Prostate gland (tissue), 2 donors: ENCODE data around the gene MYCBP2. TPM values are rescaled to one million over a fixed set of nuclear protein-coding genes. Genes with fewer than 3 reads are reported as not detected.

Experiments
- DNase-seq: peaks from one replicate; pipeline ENCODE4 v3.0.0-alpha.2; 2019; ENCODE audit warnings: low spot score
- H3K27ac ChIP-seq, 2 donors: fragments of 200-600 bp; sonication (generic); 2 replicates each; pipeline ENCODE4 v1.5.1; 2017 to 2019
- H3K27me3 ChIP-seq: fragments of 200-600 bp; sonication (generic); replicated peaks from 2 replicates; pipeline ENCODE4 v1.5.1; 2019; ENCODE audit not compliant: insufficient read depth
- H3K36me3 ChIP-seq, 2 donors: fragments of 200-600 bp; sonication (generic); 1 replicate in 1 of 2; 2 replicates in 1 of 2; pipeline versions ENCODE4 v1.5.1 to v1.8.1; 2017 to 2019
- H3K4me1 ChIP-seq: fragments of 200-600 bp; sonication (generic); replicated peaks from 2 replicates; pipeline ENCODE4 v1.5.1; 2019
- H3K4me3 ChIP-seq, 2 donors: fragments of 200-600 bp; sonication (generic); 2 replicates each; pipeline ENCODE4 v1.5.1; 2017 to 2019
- H3K9me3 ChIP-seq: fragments of 200-600 bp; sonication (generic); 2 replicates; pipeline ENCODE4 v1.5.1; 2017
- CTCF ChIP-seq, 4 experiments: fragments of 200-600 bp in 2 of 4; fragments of 450-650 bp in 2 of 4; sonication (generic) in 2 of 4; IDR thresholded peaks; 1 replicate in 3 of 4; 2 replicates in 1 of 4; pipeline ENCODE4 v1.5.1; 2016 to 2019; ENCODE audit warnings: antibody characterized with exemption in 4 of 4, mild to moderate bottlenecking in 2 of 4, moderate library complexity in 2 of 4
- POLR2A ChIP-seq: fragments of 450-650 bp; IDR thresholded peaks from one replicate; pipeline ENCODE4 v1.6.1; 2016; ENCODE audit warnings: antibody characterized with exemption, mild to moderate bottlenecking
- POLR2AphosphoS5 ChIP-seq: sonication (generic); formaldehyde crosslinking; IDR thresholded peaks from one replicate; pipeline ENCODE4 v1.6.1; 2017; ENCODE audit warnings: antibody characterized with exemption
- WGBS: methylation state at CpG from one replicate; pipeline ENCODE4 v1.1.5; 2018; 5-methylcytosine and 5-hydroxymethylcytosine counted together
- intact Hi-C: fragments of 100-400 bp; cut with DNase I; formaldehyde crosslinking; loops from one replicate; pipeline ENCODE4 v1.14.2; 2022
- total RNA-seq, 2 donors: library from RNA; depleted of rRNA; stranded (reverse); fragments of >200 nt; gene quantifications; one replicate each; pipeline ENCODE4 v1.1.0, GENCODE V29; 2016

MYCBP2 gene
- total RNA-seq, 2 donors from 2014 or later = 127 to 132 TPM

GRCh38 chr13:77034881-77035280 is 292.0 kb downstream of the MYCBP2 start:
- WGBS = 95% methylated on average over 5 of the region's 5 CpGs
- Histone ChIP-seq H3K9me3 (no peaks in the 10 kb centered on the region), H3K36me3 (no peaks in the 10 kb centered on the region), H3K4me3 (no peak overlapping the region), H3K4me1 (no peaks in the 10 kb centered on the region), H3K27me3 (no peaks in the 10 kb centered on the region), H3K27ac (no peak overlapping the region)
- intact Hi-C loops = no loop called here
- DNase-seq = no peak
- TF ChIP-seq CTCF (IDR thresholded peaks at IDR 0.05) = no peak
- no peak for TF ChIP-seq POLR2AphosphoS5
- no peak for TF ChIP-seq POLR2A

GRCh38 chr13:77033717-77034302 is 293.1 kb downstream of the MYCBP2 start:
- H3K9me3 ChIP-seq = no peaks in the 10 kb centered on the region
- TF ChIP-seq CTCF (IDR thresholded peaks at IDR 0.05) = no peak
- peak; percentile 85 for TF ChIP-seq POLR2AphosphoS5
- TF ChIP-seq POLR2A = no peak
- H3K27ac ChIP-seq = peak overlapping the region in 1 of 2 donors; percentile 32
- intact Hi-C loops = no loop called here
- peak; percentile 27 for DNase-seq
- H3K36me3 ChIP-seq = no peaks in the 10 kb centered on the region
- 76% methylated on average over 4 of the region's 4 CpGs for whole genome bisulfite sequencing
- H3K4me1 ChIP-seq = no peaks in the 10 kb centered on the region
- H3K4me3 ChIP-seq = no peak overlapping the region
- H3K27me3 ChIP-seq = no peaks in the 10 kb centered on the region

GRCh38 chr13:77031656-77032243 is 295.1 kb downstream of the MYCBP2 start:
- intact Hi-C loops = no loop called here
- DNase-seq = no peak
- no peaks in the 10 kb centered on the region for H3K9me3 ChIP-seq
- WGBS = 96% methylated on average over 6 of the region's 6 CpGs
- no peak overlapping the region for H3K27ac ChIP-seq
- no peaks in the 10 kb centered on the region for H3K36me3 ChIP-seq
- H3K27me3 ChIP-seq = no peaks in the 10 kb centered on the region
- H3K4me1 ChIP-seq = no peaks in the 10 kb centered on the region
- H3K4me3 ChIP-seq = no peak overlapping the region
- TF ChIP-seq CTCF (IDR thresholded peaks at IDR 0.05) (no peak), POLR2AphosphoS5 (no peak), POLR2A (no peak)

GRCh38 chr13:77029436-77029835 is 297.5 kb downstream of the MYCBP2 start:
- no peaks in the 10 kb centered on the region for H3K9me3 ChIP-seq
- no peaks in the 10 kb centered on the region for H3K4me1 ChIP-seq
- H3K4me3 ChIP-seq = no peak overlapping the region
- H3K36me3 ChIP-seq = no peaks in the 10 kb centered on the region
- intact Hi-C loops = no loop called here
- DNase-seq = no peak
- no peaks in the 10 kb centered on the region for H3K27me3 ChIP-seq
- TF ChIP-seq POLR2A = no peak
- TF ChIP-seq CTCF (IDR thresholded peaks at IDR 0.05) = no peak
- no peak for TF ChIP-seq POLR2AphosphoS5
- WGBS = 72% methylated on average over 1 of the region's 1 CpG
- H3K27ac ChIP-seq = no peak overlapping the region

- intact Hi-C loops = no loop called here
- no peaks in the 10 kb centered on the region for H3K27me3 ChIP-seq
- no peaks in the 10 kb centered on the region for H3K9me3 ChIP-seq
- no peaks in the 10 kb centered on the region for H3K4me1 ChIP-seq
- no peaks in the 10 kb centered on the region for H3K36me3 ChIP-seq
- no peak overlapping the region for H3K4me3 ChIP-seq
- DNase-seq = no peak
- 68% methylated on average over 5 of the region's 5 CpGs for WGBS
- no peak for TF ChIP-seq POLR2A
- no peak for TF ChIP-seq CTCF (IDR thresholded peaks at IDR 0.05)
- TF ChIP-seq POLR2AphosphoS5 = no peak
- H3K27ac ChIP-seq = peak overlapping the region in 1 of 2 donors; percentile 99
Measured at GRCh38 chr13:77028202-77028601, 298.7 kb downstream of the MYCBP2 start.
